H1 (cell line): ENCODE results near the gene DDX51.

Source experiments
- CREB1 ChIP-seq: IDR thresholded peaks from 2 replicates; pipeline ENCODE4 v1.6.1; 2012; ENCODE audit warnings: inconsistent platforms
- CTCF ChIP-seq, 3 experiments: IDR thresholded peaks; 1 replicate in 2 of 3; 2 replicates in 1 of 3; pipeline versions ENCODE4 v1.5.1 to v1.6.1; 2011; ENCODE audit warnings: low read length in 3 of 3, mild to moderate bottlenecking in 3 of 3, inconsistent platforms in 2 of 3, low read depth in 1 of 3, moderate library complexity in 1 of 3; ENCODE audit not compliant: insufficient read depth in 1 of 3; ENCODE audit errors: control extremely low read depth in 1 of 3
- EZH2 ChIP-seq: fragments of 200-600 bp; sonication (generic); IDR thresholded peaks from 2 replicates; pipeline ENCODE4 v1.7.1; 2012; ENCODE audit warnings: low read depth, mild to moderate bottlenecking, moderate library complexity, low read length, inconsistent platforms; ENCODE audit not compliant: severe bottlenecking
- FOSL1 ChIP-seq: IDR thresholded peaks from 2 replicates; pipeline ENCODE4 v1.6.1; 2011; ENCODE audit warnings: mild to moderate bottlenecking, low read depth, low read length, moderate library complexity; ENCODE audit not compliant: insufficient read depth
- JUN ChIP-seq: IDR thresholded peaks from 2 replicates; pipeline ENCODE4 v1.6.1; 2011; ENCODE audit warnings: low read depth, mild to moderate bottlenecking, improper control_type of control experiment, low read length
- MAFK ChIP-seq: IDR thresholded peaks from 2 replicates; pipeline ENCODE4 v1.6.1; 2012; ENCODE audit warnings: low read depth, mild to moderate bottlenecking, improper control_type of control experiment, low read length
- MAX ChIP-seq: IDR thresholded peaks from 2 replicates; pipeline ENCODE4 v1.6.1; 2012; ENCODE audit warnings: inconsistent platforms
- NRF1 ChIP-seq: IDR thresholded peaks from 2 replicates; pipeline ENCODE4 v1.6.1; 2011; ENCODE audit warnings: mild to moderate bottlenecking, low read depth, low read length, improper control_type of control experiment
- PHF8 ChIP-seq: fragments of 200-600 bp; sonication (generic); conservative IDR thresholded peaks from 2 replicates; pipeline ENCODE4 v1.7.1; 2012; ENCODE audit warnings: low read depth, mild to moderate bottlenecking, inconsistent platforms, low read length, moderate library complexity
- POLR2A ChIP-seq, 2 experiments: IDR thresholded peaks; 1 replicate in 1 of 2; 2 replicates in 1 of 2; pipeline ENCODE4 v1.6.1; 2011; ENCODE audit warnings: low read depth in 2 of 2, low read length in 2 of 2, mild to moderate bottlenecking in 2 of 2; ENCODE audit errors: control extremely low read depth in 1 of 2
- POLR2AphosphoS5 ChIP-seq: IDR thresholded peaks from 2 replicates; pipeline ENCODE4 v1.6.1; 2011; ENCODE audit warnings: low read depth, low read length
- RAD21 ChIP-seq, 2 experiments: IDR thresholded peaks in 1 of 2; conservative IDR thresholded peaks in 1 of 2; 2 replicates each; pipeline ENCODE4 v1.6.1; 2011; ENCODE audit warnings: low read depth in 2 of 2, low read length in 2 of 2, improper control_type of control experiment in 1 of 2, inconsistent platforms in 1 of 2, mild to moderate bottlenecking in 1 of 2, moderate library complexity in 1 of 2
- TAF1 ChIP-seq: IDR thresholded peaks from 2 replicates; pipeline ENCODE4 v1.6.1; 2011; ENCODE audit warnings: mild to moderate bottlenecking, low read depth, low read length
- USF2 ChIP-seq: IDR thresholded peaks from 2 replicates; pipeline ENCODE4 v1.6.1; 2011; ENCODE audit warnings: low read length, improper control_type of control experiment

GRCh38 chr12:132116709-132117557 lies 27.2 kb downstream of the DDX51 start:
- TF ChIP-seq CTCF (IDR thresholded peaks at IDR 0.05; ENCODE audit: control extremely low read depth in 1 of 3, insufficient read depth in 1 of 3, low read depth in 1 of 3, low read length in 3 of 3): no peak
- no peak for TF ChIP-seq POLR2AphosphoS5
- TF ChIP-seq JUN: no peak
- no peak for TF ChIP-seq POLR2A (IDR thresholded peaks at IDR 0.05; ENCODE audit: control extremely low read depth in 1 of 2, low read depth in 2 of 2, low read length in 2 of 2)
- no peak for TF ChIP-seq EZH2
- TF ChIP-seq RAD21 (IDR thresholded peaks at IDR 0.05 in 1 of 2, conservative IDR thresholded peaks at IDR 0.05 in 1 of 2; ENCODE audit: low read depth in 2 of 2, low read length in 2 of 2): no peak
- no peak for TF ChIP-seq PHF8
- TF ChIP-seq NRF1: no peak
- TF ChIP-seq TAF1: no peak
- TF ChIP-seq CREB1: no peak
- TF ChIP-seq MAX: no peak
- no peak for TF ChIP-seq USF2
- no peak for TF ChIP-seq MAFK
- TF ChIP-seq FOSL1: no peak
